Hepatocyte (in vitro differentiated cells): ENCODE data around the gene PDE4B. TPM values are rescaled to one million over a fixed set of nuclear protein-coding genes. Genes with fewer than 3 reads are reported as not detected.

Experiments used
- DNase-seq: peaks from one replicate; pipeline ENCODE4 v3.0.0-alpha.2; 2016; ENCODE audit warnings: low spot score
- H2AFZ ChIP-seq: fragments of 200-600 bp; sonication (generic); 2 replicates; pipeline ENCODE4 v1.6.0; 2016; ENCODE audit warnings: antibody characterized with exemption, mild to moderate bottlenecking
- H3K27ac ChIP-seq: fragments of 200-600 bp; sonication (generic); 2 replicates; pipeline ENCODE4 v1.5.1; 2016; ENCODE audit warnings: mild to moderate bottlenecking
- H3K27me3 ChIP-seq: fragments of 200-600 bp; sonication (generic); 2 replicates; pipeline ENCODE4 v1.6.1; 2016
- H3K36me3 ChIP-seq: fragments of 200-600 bp; sonication (generic); replicated peaks from 2 replicates; pipeline ENCODE4 v1.5.1; 2016; ENCODE audit warnings: low read depth; ENCODE audit not compliant: insufficient read depth
- H3K4me1 ChIP-seq: fragments of 200-600 bp; sonication (generic); 2 replicates; pipeline ENCODE4 v1.5.1; 2016; ENCODE audit warnings: mild to moderate bottlenecking, moderate library complexity; ENCODE audit not compliant: insufficient read depth
- H3K4me2 ChIP-seq: fragments of 200-600 bp; sonication (generic); 2 replicates; pipeline ENCODE4 v1.6.0; 2016
- H3K4me3 ChIP-seq: fragments of 200-600 bp; sonication (generic); 2 replicates; pipeline ENCODE4 v1.5.1; 2016; ENCODE audit warnings: mild to moderate bottlenecking
- H3K79me2 ChIP-seq: fragments of 200-600 bp; sonication (generic); 2 replicates; pipeline ENCODE4 v1.6.0; 2017; ENCODE audit warnings: mild to moderate bottlenecking
- H3K9me2 ChIP-seq: fragments of 200-600 bp; sonication (generic); replicated peaks from 2 replicates; pipeline ENCODE4 v1.6.0; 2017; ENCODE audit warnings: mild to moderate bottlenecking; ENCODE audit not compliant: insufficient read depth
- H3K9me3 ChIP-seq: fragments of 200-600 bp; sonication (generic); 2 replicates; pipeline ENCODE4 v1.5.1; 2016; ENCODE audit warnings: low read depth, mild to moderate bottlenecking
- H4K20me1 ChIP-seq: fragments of 200-600 bp; sonication (generic); 2 replicates; pipeline ENCODE4 v1.6.0; 2016; ENCODE audit warnings: mild to moderate bottlenecking; ENCODE audit not compliant: insufficient read depth, poor library complexity, severe bottlenecking
- CTCF ChIP-seq: fragments of 200-600 bp; sonication (generic); IDR thresholded peaks from 2 replicates; pipeline ENCODE4 v1.5.1; 2016; ENCODE audit warnings: antibody characterized with exemption, mild to moderate bottlenecking; ENCODE audit not compliant: poor library complexity
- EZH2 ChIP-seq: fragments of 200-600 bp; sonication (generic); IDR thresholded peaks from 2 replicates; pipeline ENCODE4 v1.6.1; 2016; ENCODE audit warnings: antibody characterized with exemption, mild to moderate bottlenecking, borderline replicate concordance
- EZH2phosphoT487 ChIP-seq: fragments of 200-600 bp; sonication (generic); IDR thresholded peaks from one replicate; pipeline ENCODE4 v1.6.1; 2018; ENCODE audit warnings: antibody characterized with exemption, mild to moderate bottlenecking, low read depth, moderate library complexity; ENCODE audit not compliant: unreplicated experiment, severe bottlenecking
- WGBS: methylation state at CpG from one replicate; pipeline ENCODE4 v1.1.6; 2016; ENCODE audit warnings: low lambda C conversion rate; ENCODE audit errors: missing lambda C conversion rate; 5-methylcytosine and 5-hydroxymethylcytosine counted together
- polyA plus RNA-seq: library from polyadenylated mRNA; unstranded; fragments of >200 nt; fragmentation: Nextera tagmentation; extraction: Ambion mirVana; gene quantifications from 2 replicates; pipeline ENCODE4 v1.2.1, GENCODE V29; 2016
- total RNA-seq: library from RNA; depleted of rRNA; stranded (reverse); fragments of >200 nt; gene quantifications from 2 replicates; pipeline ENCODE4 v1.2.3, GENCODE V29; 2014

The PDE4B gene
- total and polyA plus RNA-seq, 2 experiments from 2014 or later, result 1.8 to 3.4 TPM

- Histone ChIP-seq H3K4me2 (peak overlapping the region; percentile 17), H2AFZ (peak overlapping the region; percentile 6), H4K20me1 (no peaks in the 10 kb centered on the region), H3K4me1 (peaks cover 14% of the 10 kb centered on the region), H3K36me3 (no peaks in the 10 kb centered on the region), H3K27me3 (no peaks in the 10 kb centered on the region), H3K9me2 (no peaks in the 10 kb centered on the region), H3K9me3 (no peaks in the 10 kb centered on the region), H3K4me3 (no peak overlapping the region), H3K27ac (peak overlapping the region; percentile 78), H3K79me2 (no peaks in the 10 kb centered on the region)
- TF ChIP-seq EZH2 (no peak), EZH2phosphoT487 (no peak), CTCF (no peak)
- WGBS, result 51% methylated on average over 4 of the region's 4 CpGs
- peak; percentile 35 for DNase-seq
These were observed 465.9 kb downstream of the PDE4B start for GRCh38 chr1:66258404-66259105.

GRCh38 chr1:66261364-66261763, 468.7 kb downstream of the PDE4B start:
- no peak overlapping the region for H3K4me2 ChIP-seq

GRCh38 chr1:66262208-66262963, 469.7 kb downstream of the PDE4B start:
- no peaks in the 10 kb centered on the region for H3K27me3 ChIP-seq
- no peak overlapping the region for H3K4me3 ChIP-seq
- no peaks in the 10 kb centered on the region for H3K9me2 ChIP-seq
- no peak overlapping the region for H3K4me2 ChIP-seq
- H4K20me1 ChIP-seq, result no peaks in the 10 kb centered on the region
- H3K79me2 ChIP-seq, result no peaks in the 10 kb centered on the region
- TF ChIP-seq CTCF (no peak), EZH2phosphoT487 (no peak), EZH2 (no peak)
- H3K36me3 ChIP-seq, result no peaks in the 10 kb centered on the region
- no peak overlapping the region for H2AFZ ChIP-seq
- peaks cover 14% of the 10 kb centered on the region for H3K4me1 ChIP-seq
- DNase-seq, result peak; percentile 64
- no peaks in the 10 kb centered on the region for H3K9me3 ChIP-seq
- 68% methylated on average over 6 of the region's 6 CpGs for WGBS
- H3K27ac ChIP-seq, result no peak overlapping the region

More at GRCh38 chr1:66261364-66261763, 468.7 kb downstream of the PDE4B start:
- no peaks in the 10 kb centered on the region for H3K79me2 ChIP-seq
- no peak overlapping the region for H3K27ac ChIP-seq
- H3K27me3 ChIP-seq, result no peaks in the 10 kb centered on the region
- peaks cover 14% of the 10 kb centered on the region for H3K4me1 ChIP-seq
- H2AFZ ChIP-seq, result no peak overlapping the region
- no peak for DNase-seq
- no peaks in the 10 kb centered on the region for H3K9me3 ChIP-seq
- no peak overlapping the region for H3K4me3 ChIP-seq
- no peaks in the 10 kb centered on the region for H4K20me1 ChIP-seq
- TF ChIP-seq EZH2 (no peak), CTCF (no peak), EZH2phosphoT487 (no peak)
- H3K36me3 ChIP-seq, result no peaks in the 10 kb centered on the region
- no peaks in the 10 kb centered on the region for H3K9me2 ChIP-seq
